ENCODE results near the gene EMP1. TPM values are rescaled to one million over a fixed set of nuclear protein-coding genes. Genes with fewer than 3 reads are reported as not detected.

EMP1 gene
- total RNA-seq, 1 experiment from 2014 or later, result 0.63 TPM

GRCh38 chr12:13147688-13148484, 48.6 kb upstream of the EMP1 start:
- H4K91ac ChIP-seq (ENCODE audit: insufficient read length, low read depth, low read length), result no peak overlapping the region
- no peak overlapping the region for H3T11ph ChIP-seq (ENCODE audit: low read length)
- H3K27ac Mint-ChIP-seq, result no peak overlapping the region
- no peak overlapping the region for H2BK20ac ChIP-seq (ENCODE audit: low read depth, low read length, poor library complexity, severe bottlenecking)
- H4K5ac ChIP-seq (ENCODE audit: insufficient read length, low read depth, low read length), result no peak overlapping the region
- no peak overlapping the region for H2BK15ac ChIP-seq (ENCODE audit: low read depth, low read length)
- WGBS (ENCODE audit: extremely low coverage, insufficient read length, low lambda C conversion rate), result 100% methylated on average over 3 of the region's 12 CpGs
- no peak overlapping the region for H2BK120ac ChIP-seq (ENCODE audit: low read depth, low read length, poor library complexity, severe bottlenecking)
- no peak overlapping the region for H3K9ac ChIP-seq (ENCODE audit: extremely low read depth, insufficient read length, low read length)
- no peak overlapping the region for H3K56ac ChIP-seq (ENCODE audit: insufficient read length, low read depth, low read length)
- no peak overlapping the region for H2BK5ac ChIP-seq (ENCODE audit: insufficient read length, low read length)
- no peaks in the 10 kb centered on the region for H3K79me2 ChIP-seq (ENCODE audit: insufficient read depth, low read length)
- no peak overlapping the region for H2AFZ ChIP-seq (ENCODE audit: low read length)
- H3K4ac ChIP-seq (ENCODE audit: low read depth, low read length), result no peak overlapping the region
- no peaks in the 10 kb centered on the region for H3K23me2 ChIP-seq (ENCODE audit: insufficient read length, low read depth, low read length, poor library complexity, severe bottlenecking)
- no peak overlapping the region for H2AK5ac ChIP-seq (ENCODE audit: insufficient read length, low read length)
- no peak overlapping the region for H4K8ac ChIP-seq (replicated peaks; ENCODE audit: insufficient read length, low read depth, low read length)
- no peak overlapping the region for H3K18ac ChIP-seq (ENCODE audit: insufficient read length, low read depth, low read length)
- no peak for DNase-seq
- no peak overlapping the region for H3K23ac ChIP-seq (ENCODE audit: insufficient read length, low read depth, low read length)
- no peak overlapping the region for H3K27ac ChIP-seq (ENCODE audit: insufficient read length, low read depth, low read length)
- H2BK12ac ChIP-seq (ENCODE audit: insufficient read length, low read depth, low read length), result no peak overlapping the region
- H3K4me1 Mint-ChIP-seq, result peaks cover 2 to 3% of the 10 kb centered on the region in 2 experiments
- H3K4me3 Mint-ChIP-seq, result no peak overlapping the region
- H3K36me3 Mint-ChIP-seq (ENCODE audit: insufficient read depth in 1 of 3, low read depth in 3 of 3), result 0 out of 7 replicates have a peak, but pooled peaks cover 0 to 4% (median 0%) of the 10 kb centered on the region in 3 experiments
- H3K27me3 ChIP-seq (ENCODE audit: insufficient read depth, low read length), result no peaks in the 10 kb centered on the region
- no peak overlapping the region for H3K4me2 ChIP-seq (ENCODE audit: insufficient read depth, insufficient read length, low read length)
- H3K4me1 ChIP-seq (ENCODE audit: insufficient read depth, low read length), result no peaks in the 10 kb centered on the region
- H3K14ac ChIP-seq (ENCODE audit: insufficient read depth, low read length), result no peak overlapping the region
- H3K27me3 Mint-ChIP-seq (ENCODE audit: low read depth), result no peaks in the 10 kb centered on the region; the same call in 1 of the 2 replicates
- no peaks in the 10 kb centered on the region; a peak in 1 of 5 replicates for H3K9me3 Mint-ChIP-seq
- H3K79me1 ChIP-seq (ENCODE audit: insufficient read depth, low read depth, low read length, poor library complexity, severe bottlenecking), result no peaks in the 10 kb centered on the region
- TF ChIP-seq, protein P1, sequence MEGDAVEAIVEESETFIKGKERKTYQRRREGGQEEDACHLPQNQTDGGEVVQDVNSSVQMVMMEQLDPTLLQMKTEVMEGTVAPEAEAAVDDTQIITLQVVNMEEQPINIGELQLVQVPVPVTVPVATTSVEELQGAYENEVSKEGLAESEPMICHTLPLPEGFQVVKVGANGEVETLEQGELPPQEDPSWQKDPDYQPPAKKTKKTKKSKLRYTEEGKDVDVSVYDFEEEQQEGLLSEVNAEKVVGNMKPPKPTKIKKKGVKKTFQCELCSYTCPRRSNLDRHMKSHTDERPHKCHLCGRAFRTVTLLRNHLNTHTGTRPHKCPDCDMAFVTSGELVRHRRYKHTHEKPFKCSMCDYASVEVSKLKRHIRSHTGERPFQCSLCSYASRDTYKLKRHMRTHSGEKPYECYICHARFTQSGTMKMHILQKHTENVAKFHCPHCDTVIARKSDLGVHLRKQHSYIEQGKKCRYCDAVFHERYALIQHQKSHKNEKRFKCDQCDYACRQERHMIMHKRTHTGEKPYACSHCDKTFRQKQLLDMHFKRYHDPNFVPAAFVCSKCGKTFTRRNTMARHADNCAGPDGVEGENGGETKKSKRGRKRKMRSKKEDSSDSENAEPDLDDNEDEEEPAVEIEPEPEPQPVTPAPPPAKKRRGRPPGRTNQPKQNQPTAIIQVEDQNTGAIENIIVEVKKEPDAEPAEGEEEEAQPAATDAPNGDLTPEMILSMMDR (conservative IDR thresholded peaks at IDR 0.05), result no peak
- no peaks in the 10 kb centered on the region for H4K20me1 ChIP-seq (ENCODE audit: control insufficient read depth, insufficient read depth, insufficient read length)
- H3K9me3 ChIP-seq (ENCODE audit: control insufficient read depth, low read depth, low read length), result no peaks in the 10 kb centered on the region

Data from H9 (cell line).